ENCODE measurements around the gene ARL15.
A peak's percentile ranks its signal among the peaks of the same experiment; 100 is the strongest.

ARL15 gene

DNA sequence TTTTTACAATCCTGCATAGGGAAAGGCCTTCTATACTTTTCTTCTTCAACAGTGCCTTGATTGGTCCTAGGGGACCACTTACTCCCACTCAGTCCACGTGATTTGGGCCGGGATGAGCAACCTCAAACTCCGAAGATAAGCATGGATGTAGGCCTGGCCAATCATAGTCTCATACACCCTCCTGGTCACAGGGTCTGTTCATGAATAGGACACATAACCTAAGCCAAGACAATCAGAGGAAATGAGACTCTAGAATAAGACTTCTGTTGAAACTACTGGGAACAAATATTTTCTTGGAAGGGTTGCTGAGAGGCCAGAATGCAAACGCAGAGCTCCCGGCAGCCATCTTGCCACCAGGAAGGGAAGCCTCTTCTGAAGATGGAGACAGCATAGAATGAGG is 68.1 kb downstream of the ARL15 start:
- DNase-seq, result no peak

DNA sequence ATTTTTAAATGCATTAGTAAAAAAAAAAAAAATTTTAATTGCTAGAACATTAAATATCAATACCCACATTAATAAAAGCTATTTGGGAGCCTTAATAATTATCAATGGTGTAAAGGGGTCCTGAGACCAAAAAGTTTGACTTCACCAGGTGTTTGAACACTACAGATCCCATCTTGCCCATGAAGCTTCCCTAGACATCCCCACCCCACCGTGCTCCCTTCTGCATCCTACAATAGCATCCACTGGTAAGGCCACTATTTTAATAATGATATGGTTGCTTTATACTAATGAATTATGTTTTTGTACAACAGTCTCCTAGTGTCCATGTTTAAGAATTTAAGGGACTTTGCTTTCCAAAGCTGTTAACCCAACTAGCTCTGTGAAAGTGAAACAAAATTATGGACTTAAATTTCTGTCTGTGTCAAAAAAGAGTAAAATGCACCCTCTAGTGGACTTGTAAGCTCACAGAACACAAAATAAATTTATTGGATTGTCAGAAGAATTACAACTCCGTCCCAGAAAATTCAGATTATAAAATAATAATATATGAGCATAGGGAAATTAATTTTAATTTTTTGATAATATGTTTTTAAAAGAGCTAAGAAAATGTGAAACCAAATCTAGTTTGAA is 76.0 kb downstream of the ARL15 start:
- DNase-seq, result no peak

DNA sequence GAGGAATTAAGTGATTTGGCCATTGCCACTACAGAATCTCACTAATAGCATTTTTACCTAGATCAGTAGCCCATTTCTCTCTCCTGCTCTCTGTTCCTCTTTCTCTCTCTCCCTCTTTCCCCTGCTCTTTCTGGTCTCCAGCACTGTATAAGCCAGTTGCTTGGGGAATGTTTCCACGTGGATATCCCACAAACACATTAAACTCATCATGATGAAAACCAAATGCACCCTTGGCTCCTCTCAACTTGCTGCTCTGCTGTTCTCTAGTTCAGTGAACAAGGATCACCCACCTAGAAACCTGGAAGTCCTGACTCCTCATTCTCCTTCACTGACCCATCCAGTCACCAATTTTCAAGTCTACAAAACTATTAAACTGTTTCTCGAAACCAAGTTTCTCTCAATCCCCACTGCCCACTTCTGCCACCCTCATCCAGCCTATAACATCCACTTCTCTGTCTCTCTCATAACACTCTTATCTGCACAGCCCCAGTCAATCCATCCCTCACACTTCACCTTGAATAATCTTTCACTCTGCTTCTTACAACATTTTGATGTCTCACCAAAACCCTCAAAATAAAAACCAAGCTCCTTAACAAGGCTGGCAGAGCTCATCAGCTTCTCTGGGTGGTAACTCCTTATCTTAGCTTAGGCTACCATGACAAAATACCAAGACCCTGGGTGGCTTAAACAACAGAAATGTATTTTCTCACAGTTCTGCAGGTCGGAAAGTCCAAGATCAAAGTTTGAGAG is 79.3 kb downstream of the ARL15 start:
- DNase-seq, result no peak

DNA sequence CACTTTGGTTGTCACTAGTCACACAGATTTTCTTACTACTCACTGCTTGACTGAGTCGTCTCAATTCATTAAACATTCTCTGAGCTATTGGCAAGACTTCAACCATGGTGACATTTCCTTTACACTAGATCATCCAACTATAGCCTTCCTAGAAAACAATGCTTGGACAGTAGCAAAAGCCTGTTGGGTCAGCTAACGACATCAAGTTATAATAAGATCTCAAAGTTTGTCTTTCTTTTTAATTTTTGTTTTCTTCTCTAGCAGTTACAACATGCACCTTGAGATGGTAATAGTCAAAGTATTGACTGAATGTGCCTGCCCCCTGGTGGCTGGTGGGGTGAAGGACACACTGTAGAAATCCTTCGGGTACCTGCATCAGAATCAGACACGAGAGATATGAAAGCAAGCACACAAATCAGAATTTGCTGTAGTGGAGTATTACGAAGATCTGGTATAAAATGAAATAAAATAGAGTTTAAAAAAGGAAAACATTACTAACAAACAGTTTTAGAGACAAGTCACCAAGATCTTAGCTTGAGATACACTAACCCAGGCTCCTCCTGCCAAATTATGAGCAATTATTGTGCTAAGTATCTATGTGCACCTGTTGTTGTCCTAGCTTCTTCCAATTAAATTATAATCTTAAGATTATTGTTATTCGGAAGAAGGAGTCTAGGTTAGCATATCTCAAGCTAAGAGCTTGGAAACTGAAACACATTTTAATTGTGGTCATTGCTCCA is 81.2 kb downstream of the ARL15 start:
- peak; percentile 81 for DNase-seq

DNA sequence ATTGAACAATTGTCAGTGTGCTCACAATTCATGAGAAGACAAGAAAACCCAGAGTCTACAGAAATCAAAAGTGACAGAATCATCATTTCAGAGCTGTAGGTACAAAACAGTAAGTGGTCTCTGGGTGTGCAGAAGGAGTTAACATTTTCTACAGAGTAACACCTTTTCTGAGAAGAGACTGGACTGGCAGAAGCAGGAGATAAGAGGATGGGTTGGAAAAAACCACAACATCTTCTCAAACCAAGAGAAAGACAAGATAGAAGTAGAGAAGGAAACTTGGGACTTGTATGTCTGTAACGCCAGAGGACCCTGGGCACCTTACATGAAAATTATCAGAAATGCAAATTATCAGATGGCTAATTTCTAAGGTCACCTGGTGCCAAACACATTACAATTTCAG is 82.6 kb downstream of the ARL15 start:
- DNase-seq, result no peak

DNA sequence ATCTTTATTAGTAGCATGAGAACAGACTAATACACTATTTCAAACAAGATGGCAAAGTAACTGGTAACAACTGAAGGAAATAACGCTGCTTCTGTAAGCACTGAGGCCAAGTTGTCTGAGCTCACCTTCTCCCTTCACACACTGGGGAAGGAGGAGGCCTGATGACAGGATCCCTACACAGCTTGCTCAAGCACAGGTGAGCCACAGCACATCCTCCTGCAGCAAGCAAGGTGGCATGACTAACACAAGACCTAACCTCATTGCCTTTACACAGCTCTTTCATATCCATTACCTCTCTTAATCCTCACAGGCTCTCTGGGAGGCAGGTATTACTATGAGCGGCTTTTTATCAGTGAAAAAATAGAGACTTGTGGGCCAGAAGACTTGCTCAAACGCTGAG is 83.3 kb downstream of the ARL15 start:
- DNase-seq, result no peak

DNA sequence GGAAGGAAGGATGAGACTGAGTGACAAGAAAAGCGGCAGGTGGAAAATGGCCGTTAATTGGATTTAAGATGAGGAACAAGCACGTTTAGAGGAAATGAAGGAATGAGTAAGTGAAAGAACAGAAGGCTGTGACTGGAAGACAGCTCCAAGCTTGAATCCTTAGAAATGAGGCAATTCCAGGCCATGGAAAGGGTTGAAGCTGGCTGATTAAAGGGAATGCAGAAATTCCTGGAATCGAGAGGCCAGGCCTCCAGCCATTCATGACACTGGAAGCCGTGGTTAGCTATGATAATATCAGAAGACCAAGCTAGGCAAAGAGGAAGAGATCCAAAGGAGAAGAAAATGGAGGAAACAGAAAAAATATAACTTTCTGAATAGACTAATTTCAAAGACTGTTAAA is 84.2 kb downstream of the ARL15 start:
- DNase-seq, result no peak

DNA sequence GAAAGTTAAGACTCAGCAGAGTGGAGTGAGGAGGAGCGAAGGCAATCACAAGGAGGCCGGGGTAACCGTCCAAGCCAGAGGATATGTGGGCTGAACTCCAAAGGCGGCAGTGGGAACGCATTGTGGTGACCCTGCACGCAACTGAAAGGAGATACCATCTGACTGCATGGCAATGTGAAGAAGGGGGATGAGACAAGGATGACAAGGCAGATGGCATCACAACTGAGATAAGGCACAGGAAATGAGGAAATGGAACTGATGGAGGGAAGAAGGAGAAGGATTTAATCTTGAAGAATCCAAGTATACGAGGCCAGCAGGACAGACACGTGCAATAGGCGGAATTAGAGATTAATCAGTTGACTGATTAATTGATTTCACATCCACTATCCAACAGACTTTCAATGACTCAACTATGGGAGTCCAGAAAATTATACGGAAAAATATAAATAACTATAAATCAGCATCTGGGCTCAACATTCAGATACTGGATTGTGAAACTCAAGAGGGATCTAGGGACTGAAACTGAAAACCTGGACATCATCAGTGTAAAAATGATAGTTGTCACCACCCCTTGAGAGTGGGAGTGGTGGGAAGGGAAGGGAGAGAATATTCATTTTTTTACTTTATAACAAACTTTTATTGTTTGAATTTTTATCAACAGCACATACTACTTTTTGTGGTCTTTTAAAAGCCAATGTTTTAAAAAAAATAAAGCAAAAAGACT is 86.1 kb downstream of the ARL15 start:
- no peak for DNase-seq

DNA sequence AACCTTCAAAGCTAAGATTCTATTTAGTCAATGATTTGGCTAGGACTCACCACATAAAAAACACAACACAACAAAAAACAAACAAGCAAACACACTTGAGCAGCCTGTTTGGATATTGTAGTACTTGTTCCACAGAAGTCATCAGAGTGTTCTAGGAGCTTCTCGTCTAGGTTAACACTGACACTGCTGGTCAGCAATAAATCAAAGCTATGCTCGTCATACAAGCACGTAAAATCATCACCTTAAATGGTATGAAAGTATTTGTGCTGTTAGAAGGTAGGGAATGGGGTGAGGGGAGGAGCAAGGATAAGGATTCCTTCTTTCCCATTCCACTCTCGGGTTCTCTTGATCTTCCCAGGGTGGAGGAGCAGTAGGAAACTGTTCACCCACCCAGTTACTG is 88.0 kb downstream of the ARL15 start:
- no peak for DNase-seq

DNA sequence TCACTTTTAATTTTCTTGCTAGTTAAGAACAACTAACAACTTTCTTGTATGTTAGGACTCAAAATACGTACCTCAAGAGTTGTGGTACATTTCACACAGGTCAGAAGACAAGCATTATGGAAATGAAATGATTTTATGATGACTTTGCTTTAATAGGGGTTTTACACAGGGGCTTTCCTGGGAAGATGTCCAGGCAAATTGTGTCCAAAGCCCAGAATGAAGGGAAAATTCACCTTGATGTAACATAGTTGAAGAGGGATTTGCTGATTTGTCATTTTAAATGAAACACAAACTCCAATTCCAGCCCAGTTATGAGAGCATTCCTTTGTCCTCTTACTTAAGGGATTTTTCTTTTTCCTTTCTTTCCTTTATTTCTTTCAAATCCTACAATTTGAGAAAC is 89.2 kb downstream of the ARL15 start:
- no peak for DNase-seq

DNA sequence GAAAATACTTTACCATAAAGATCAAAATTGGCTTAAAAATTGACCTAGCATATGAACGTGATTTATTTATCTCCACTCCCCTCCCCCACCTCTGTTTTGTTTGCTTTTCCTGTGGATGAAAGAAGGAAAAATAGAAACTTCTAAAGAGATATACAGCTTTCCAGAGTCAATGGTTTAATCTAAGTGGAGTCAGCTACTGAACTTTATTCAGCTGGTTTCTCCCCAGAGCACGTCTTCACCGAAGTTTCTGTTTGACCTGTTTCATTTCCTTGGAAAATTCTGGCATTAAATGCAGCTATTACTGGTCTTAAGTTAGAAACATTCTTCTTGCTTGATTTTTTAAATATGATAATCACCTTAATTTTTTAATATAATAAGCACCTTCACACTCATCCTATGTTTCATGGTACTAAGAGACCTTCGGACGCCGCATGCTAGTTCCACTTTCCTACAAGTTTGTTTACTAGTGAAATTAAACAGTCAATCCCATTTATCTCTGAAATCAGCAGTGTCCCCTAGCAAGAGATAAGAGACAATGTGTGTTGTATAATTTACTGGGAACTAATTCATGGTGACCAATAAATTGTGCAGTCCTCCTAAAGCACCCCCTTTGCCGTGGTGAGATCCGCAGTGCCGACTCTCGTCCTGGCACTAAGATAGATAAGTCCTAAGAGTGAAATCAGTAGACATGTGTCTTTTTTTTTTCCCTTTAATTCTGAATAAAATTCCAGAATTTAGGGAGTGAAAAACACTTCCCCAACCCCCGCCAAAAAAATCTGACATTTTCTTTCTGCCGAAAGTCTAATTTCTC is 89.9 kb downstream of the ARL15 start:
- no peak for DNase-seq

DNA sequence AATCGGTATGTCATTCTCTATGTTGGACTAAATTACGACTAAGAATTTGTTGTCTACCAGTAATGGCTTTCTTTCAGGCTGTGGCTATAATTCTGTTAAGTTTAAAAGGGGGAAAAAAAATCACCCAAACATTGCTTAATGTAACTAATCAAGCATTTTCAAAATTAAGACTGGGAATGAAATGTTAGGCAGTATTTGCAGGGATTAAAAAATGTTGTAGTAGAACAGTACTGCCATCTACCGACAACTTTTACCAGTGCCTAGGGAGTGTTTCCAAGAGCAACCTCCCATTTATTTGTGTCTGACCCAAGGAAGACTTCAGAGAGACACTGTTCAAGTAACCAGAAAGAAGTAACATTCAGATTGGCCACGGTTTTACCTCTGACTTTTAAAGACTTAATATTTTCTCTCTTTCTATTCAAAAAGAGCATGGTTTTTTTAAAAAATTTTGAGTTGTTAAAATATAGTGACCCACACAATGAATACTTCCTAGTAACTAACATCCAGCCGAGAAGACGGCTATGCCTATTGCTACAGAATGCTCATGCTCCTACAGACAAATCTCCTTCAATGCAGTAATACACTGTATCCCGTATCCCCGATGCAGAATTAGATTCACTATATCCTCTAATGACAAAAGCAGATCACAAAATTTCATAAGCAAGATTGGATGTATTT is 92.4 kb downstream of the ARL15 start:
- DNase-seq, result no peak

DNA sequence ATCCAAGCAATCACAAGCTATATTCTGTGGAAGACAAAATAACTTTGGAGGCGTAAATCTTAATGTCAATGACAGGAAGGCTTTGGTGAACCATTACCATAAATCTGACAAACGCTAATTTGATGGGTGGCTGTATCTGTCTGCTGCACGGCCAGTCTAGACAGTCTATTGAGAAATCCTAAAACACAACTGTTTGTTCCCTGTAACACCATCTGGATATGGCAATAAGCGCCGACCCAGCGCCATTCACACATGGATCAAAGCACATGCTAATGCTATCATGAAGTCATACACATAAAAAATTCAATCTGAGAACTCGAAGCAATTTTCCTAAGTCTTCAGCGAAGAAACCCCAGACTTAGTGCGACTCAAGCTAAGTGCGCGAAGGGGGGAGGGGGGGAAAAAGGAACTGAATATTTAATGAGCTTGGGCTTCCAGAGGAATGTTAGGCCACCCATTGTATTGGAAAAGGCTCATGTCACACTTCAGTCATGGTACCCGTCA is 95.1 kb downstream of the ARL15 start:
- no peak for DNase-seq

DNA sequence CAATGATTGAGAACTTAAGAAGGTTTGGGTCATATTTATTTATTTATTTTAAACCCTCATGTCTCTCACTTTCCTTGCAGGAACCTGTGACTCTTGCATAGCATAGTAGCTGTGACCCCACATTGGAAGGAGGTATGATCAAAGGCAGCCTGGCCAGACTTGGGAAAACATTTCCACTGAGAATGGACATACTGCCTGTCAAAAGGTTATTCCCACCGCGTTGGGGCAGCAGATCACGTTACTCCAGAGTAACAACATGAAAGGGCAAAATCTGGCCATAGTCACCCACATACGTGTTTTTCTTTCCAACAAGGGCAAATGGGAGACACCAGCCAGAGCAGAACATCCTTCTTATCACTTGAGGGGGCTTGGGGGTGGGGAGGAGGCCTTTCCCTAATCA is 95.7 kb downstream of the ARL15 start:
- no peak for DNase-seq

DNA sequence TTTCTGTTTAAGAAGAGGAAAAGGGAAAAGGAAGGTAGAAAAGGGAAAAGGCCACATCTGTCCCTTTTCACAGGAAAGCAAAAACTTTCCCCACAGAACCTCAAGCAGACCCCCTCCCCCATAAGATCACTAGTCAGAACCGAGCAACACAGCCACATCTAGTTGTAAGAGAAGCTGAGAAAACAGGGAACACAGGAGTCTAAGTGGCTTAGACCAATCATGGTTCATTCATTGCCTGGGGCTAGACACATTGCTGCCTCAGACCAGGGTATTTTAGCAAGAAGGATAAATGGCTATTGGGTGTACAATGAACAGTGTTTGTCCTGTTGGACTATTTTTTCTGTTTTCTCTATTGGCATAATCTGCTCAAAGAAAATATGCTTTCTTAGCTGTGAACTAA is 98.0 kb downstream of the ARL15 start:
- no peak for DNase-seq

DNA sequence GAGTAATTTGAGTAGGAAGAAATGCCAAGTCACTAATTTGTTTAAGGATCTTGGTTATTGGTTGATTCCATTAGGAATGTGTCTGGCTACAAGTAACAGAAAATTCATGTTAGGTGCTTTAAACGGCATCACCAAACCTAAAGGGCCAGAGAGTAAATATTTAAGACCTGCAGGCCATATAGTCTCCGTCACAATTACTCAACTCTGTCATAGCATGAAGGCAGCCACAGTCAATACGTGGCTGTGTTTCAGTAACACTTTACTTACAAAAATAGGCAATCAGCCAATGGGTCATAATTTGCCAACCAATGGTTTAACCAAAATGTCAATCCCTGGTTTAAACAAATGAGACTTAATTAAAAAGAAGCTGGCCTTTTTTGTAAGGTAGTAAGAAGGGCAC is 98.5 kb downstream of the ARL15 start:
- no peak for DNase-seq

DNA sequence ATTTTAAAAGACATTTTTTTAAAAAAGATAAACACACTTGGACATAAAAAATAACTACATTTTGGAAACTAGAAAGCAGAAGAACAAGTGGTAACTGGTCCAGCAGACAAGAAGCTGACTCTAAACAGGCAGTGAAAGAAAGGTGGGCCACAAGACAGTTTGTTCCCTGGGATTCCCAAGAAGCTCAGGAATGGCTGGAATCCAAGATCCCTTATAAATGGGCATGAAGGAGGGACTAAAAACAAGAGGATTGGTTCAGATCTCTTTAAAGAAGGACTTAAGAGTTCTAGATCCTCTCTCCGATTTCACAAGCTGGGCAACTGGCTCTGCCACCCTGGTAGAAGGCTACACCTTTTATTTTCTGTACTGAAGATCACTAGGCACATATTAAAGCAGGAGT is 102.8 kb downstream of the ARL15 start:
- DNase-seq, result no peak

DNA sequence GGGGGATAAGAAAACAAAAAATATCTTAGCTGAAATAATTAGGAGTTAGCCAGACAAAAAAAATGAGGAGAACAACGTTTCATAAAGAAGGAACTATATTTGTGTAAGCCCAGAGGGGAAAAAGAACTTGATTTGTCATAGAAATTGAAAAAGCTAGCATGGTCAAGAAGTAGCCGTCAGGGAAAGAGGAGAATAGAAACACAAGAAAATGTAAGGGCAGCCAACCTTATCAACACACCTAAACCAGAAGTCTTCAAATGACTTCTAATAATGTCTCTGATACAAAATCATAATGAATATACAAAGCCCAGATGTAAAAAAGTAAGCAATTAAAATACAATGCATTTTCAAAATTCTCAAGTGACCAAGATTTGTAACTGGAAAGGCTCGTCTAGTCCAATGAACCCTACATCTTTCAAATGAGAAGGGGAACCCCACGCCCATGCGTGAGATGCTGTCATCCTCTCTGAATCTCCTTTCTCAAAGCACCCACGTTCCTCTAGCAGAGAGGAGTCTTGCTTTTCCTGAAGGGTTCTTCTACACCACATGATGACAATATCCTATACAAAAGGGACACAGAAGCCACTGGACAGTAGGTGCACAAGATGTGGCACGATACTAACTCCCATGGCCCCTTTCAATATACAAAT is 103.7 kb downstream of the ARL15 start:
- DNase-seq, result no peak

DNA sequence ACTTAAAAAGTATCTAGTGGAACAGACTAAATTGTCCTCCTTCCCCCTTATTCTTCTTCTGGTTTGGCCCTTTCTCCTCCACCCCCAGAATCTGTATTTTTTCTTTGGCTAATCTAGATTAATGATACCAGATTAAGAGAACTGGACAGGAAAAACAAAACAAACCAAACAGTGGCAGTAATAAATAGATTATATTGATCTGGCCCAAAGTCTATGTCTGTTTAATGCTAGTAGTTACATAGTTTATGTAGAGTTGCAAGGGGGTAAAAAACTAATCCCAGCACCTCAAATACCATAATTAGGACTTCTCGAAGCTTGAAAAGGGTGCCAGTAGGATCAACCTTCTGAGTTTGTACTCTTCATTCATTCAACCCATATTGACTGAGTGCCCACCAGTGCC is 104.5 kb downstream of the ARL15 start:
- no peak for DNase-seq

DNA sequence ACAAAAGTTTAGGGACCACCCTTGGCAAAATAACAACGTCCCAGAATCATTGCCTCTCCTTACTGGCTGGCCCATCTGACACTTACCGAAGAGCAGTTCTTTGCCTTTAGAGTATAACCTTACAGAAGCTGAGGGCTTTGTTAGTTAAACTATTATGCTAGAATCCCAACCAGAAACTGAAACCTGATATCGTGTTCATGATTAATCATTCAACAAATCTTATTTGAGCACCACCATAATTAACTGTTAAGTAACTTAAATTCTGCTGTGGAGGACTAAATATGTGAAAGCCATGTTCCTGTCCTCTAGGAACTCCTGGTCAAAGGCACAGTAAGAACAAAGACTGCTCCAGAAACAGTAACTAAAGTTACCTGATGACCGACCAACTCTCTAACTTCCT is 104.9 kb downstream of the ARL15 start:
- no peak for DNase-seq

DNA sequence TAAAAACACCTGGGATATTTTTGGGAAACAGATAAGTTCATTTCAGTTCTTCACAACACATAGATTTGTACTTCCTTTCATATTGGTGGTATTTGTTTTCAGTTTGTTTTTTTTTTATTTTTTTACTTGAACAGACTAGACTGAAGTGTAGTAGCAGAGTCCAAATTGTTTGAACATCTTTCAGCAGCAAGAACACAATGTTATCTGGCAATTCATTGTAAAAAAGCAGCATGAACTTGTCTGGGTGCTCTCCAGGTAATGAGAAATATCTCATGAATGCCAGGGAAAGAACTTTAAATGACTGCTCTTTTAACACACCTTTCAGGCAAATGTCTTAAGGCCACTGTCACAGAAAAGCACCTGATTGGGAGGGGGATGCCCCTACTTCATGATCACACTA is 113.4 kb downstream of the ARL15 start:
- no peak for DNase-seq

All from right forelimb (tissue), 1 donor.